Keratinocyte (primary cell): ENCODE measurements around the gene TUBB.

Source experiments
- CTCF ChIP-seq, 3 experiments: IDR thresholded peaks in 1 of 3; conservative IDR thresholded peaks in 1 of 3; optimal IDR thresholded peaks in 1 of 3; 2 replicates in 2 of 3; 3 replicates in 1 of 3; pipeline versions ENCODE3 to v1.5.1; 2011; ENCODE audit warnings: low read length in 3 of 3, mild to moderate bottlenecking in 3 of 3, moderate library complexity in 2 of 3, control low read depth in 1 of 3, inconsistent platforms in 1 of 3; ENCODE audit not compliant: insufficient read depth in 2 of 3; ENCODE audit errors: extremely low read depth in 1 of 3
- EZH2 ChIP-seq: IDR thresholded peaks from one replicate; pipeline ENCODE4 v1.6.1; 2012; ENCODE audit warnings: inconsistent platforms, mild to moderate bottlenecking, low read length, moderate library complexity

GRCh38 chr6:30750379-30750668 lies 30.2 kb downstream of the TUBB start:
- TF ChIP-seq CTCF (optimal IDR thresholded peaks at IDR 0.05 in 1 of 3, IDR thresholded peaks at IDR 0.05 in 1 of 3, conservative IDR thresholded peaks at IDR 0.05 in 1 of 3; ENCODE audit: extremely low read depth in 1 of 3, insufficient read depth in 2 of 3, low read length in 3 of 3) (no peak), EZH2 (no peak)
